IPS DF 4.7 (cell line): ENCODE results near the gene GJB3.
"Not testable (repeated sequence)": the region's sequence is repeated elsewhere in the genome, so short reads cannot be mapped to it uniquely, and the experiment has no call there.

Experiments used
- DNase-seq: peaks from one replicate; pipeline ENCODE4 v3.0.0-alpha.2; 2013; ENCODE audit warnings: low spot score; ENCODE audit errors: extremely low read depth

GJB3 gene

DNA sequence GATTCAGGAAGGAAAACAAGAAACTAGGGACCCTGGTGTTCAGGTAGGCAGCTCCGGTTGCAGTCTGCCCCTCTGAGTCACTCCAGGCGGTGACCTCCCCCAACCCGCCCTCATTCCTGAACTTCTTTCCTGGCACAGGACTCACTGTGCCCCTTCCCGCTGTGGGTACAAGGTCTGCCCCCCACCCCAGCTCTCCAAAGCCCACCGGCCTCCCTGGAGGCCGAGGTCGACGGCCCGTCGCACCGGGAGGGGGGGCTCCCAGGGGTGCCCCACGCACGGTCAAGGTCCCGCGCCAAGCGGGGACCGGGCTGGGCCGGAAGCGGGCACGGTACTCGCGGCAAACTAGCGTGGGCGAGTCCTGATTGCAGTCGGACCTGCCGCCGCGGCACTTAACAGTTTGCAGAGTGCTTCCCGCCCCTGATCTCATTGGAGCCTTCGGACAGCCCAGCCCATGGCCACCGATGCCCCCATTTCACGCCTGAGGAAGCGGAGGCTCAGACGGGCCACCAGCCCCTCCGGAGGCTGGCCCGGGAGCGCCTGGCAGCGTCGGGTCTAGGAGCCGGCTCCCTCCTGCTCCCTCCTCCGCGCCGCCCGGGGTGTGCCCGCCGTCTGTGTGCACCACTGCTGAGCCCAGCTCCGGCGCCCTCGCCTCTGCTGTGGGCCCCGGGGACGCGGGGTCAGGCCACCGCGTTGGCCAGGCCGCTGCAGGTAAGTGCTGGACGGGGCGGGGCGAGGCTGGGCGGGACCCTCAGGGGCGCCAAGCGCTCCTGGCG lies at the start of gene GJB3:
GJB3 (plus strand) TSS at position 144 of the 773 bp plus-strand sequence. CDS start 3,549 bp downstream, outside the sequence.
- DNase-seq = no peak

DNA sequence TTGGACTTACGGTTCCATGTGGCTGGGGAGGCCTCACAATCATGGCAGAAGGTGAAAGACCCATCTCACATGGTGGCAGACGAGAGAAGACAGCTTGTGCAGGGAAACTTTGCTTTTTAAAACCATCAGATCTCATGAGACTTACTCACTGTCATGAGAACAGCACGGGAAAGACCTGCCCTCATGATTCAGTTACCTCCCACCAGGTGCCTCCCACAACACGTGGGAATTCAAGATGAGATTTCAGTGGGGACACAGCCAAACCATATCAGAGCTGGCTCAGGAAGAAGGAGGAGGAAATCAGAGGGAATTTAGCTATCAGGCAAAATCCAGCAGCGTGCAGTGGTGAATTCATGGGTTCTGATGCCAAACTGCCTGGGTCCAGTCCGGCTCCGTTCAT lies 48.2 kb upstream of the GJB3 start:
- not testable (repeated sequence) for DNase-seq

GRCh38 chr1:34736692-34737091 lies 44.3 kb upstream of the GJB3 start:
- no peak for DNase-seq

DNA sequence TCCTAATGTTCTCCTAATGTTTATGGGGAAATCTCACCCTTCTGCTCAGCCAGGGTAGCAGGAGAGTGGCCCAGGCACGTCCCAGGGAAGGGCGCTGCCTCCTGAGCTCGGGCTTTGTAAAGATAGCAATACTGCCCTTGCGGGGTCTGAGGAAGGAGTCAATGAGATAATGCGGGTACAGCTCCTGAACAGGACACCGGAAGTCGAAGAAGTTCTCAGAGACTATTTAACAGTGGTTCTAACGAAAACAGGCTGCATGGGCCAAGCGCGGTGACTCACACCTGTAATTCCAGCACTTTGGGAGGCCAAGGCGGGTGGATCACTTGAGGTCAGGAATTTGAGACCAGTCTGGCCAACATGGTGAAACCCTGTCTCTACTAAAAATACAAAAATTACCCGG lies 43.8 kb upstream of the GJB3 start:
- DNase-seq = not testable (repeated sequence)

- no peak for DNase-seq
Observed at GRCh38 chr1:34739613-34740012, 41.4 kb upstream of the GJB3 start.

DNA sequence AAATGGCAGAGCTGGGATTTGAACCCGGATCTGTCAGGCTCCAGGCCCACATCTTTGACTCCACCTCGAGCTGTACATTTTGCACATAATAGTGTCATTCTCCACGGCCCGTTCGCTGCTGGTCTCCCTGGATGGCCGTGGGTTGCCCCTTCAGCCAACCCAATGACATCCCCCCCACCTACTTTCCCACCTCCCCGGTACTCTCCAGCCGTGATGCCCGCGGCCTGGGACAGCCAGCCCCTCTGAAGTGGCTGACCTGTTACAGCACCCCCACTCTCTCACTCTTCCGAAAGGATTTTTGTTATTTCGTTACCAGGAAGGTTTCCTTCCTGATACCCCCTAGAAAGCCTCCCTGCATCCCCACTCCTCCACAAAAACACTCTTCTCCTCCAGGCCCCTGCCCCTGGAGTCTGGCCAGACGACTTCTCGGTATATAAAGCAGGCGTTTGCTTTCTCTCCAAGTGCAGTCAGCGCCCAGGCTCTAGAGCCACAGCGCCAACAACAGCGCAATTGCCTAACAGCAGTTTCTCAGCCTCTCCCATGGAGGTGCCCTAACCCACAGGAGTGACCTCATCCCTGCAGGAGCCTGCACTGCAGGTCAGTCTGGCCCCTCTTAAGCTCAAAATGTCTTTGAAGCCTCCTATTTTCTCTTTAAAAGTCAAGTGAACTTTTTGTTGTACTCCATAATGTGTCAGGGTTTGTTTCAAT lies 40.7 kb upstream of the GJB3 start:
- no peak for DNase-seq

DNA sequence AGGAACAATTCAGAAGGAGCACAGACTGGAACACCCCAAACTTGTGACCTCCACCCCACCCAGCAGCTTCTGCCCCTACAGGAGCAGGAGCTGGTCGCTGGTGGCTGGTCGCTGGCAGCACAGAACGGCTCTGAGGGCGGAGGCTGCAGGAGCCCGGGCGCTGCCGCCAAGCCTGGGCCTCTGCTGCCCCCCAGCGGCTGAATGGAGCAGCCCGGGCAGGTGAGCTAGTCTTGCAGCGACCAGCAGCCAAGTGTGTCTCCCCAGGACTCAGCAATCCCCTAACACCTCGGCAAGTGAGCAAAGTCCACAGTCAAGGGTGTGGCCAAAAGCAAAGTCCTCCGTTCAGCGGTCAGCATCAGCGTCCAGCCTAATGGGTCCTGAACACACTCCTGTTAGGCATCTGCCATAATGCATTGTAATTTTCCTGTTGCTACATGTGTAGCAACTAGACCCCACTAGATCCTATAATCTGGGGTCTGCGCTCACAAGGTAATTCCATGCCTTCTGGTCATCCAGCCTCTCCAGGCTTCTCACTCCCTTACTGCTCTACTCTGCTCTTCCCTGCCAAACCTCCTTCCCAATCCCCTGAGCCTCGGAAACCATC lies 38.2 kb upstream of the GJB3 start:
- DNase-seq = no peak

DNA sequence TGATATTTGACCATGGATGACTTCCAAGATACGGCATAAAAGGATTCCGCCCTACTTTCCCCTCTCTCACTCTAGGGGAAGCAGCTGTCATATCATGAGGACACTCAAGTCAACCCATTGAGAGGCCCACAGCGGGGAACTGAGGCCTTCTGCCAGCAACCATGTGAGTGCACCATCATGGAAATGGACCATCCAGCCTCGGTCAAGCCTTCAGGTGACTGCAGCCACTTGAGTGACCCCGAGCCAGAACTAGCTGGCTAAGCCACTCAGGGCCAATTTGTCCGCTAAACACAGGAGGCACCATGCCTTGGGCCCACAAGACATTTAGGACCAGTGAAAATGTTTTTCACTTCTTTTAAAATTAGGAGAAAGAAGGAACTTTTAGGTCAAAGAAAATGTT lies 37.2 kb upstream of the GJB3 start:
- no peak for DNase-seq

GRCh38 chr1:34744851-34745250 lies 36.2 kb upstream of the GJB3 start:
- DNase-seq = no peak

- no peak for DNase-seq
Observed at GRCh38 chr1:34745666-34746065, 35.3 kb upstream of the GJB3 start.

DNA sequence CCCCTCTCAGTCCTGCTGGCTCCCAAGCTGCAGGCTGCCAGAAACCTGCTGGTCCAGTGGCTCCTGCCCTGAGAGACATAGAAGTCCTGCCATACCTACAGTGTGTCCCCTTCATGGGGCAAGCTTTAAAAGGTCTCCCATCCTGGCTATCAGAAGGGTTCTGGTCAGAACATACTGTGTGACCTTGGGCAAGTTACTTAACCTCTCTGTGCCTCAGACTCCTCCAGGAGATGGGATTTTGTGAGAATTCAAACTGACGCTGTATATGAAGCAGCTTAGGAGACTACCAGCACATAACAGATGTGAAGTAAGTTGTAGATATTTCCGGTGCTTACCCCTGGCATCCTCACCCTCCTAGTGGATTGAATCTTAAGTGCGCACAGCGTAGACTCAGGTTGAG lies 34.9 kb upstream of the GJB3 start:
- DNase-seq = no peak

DNA sequence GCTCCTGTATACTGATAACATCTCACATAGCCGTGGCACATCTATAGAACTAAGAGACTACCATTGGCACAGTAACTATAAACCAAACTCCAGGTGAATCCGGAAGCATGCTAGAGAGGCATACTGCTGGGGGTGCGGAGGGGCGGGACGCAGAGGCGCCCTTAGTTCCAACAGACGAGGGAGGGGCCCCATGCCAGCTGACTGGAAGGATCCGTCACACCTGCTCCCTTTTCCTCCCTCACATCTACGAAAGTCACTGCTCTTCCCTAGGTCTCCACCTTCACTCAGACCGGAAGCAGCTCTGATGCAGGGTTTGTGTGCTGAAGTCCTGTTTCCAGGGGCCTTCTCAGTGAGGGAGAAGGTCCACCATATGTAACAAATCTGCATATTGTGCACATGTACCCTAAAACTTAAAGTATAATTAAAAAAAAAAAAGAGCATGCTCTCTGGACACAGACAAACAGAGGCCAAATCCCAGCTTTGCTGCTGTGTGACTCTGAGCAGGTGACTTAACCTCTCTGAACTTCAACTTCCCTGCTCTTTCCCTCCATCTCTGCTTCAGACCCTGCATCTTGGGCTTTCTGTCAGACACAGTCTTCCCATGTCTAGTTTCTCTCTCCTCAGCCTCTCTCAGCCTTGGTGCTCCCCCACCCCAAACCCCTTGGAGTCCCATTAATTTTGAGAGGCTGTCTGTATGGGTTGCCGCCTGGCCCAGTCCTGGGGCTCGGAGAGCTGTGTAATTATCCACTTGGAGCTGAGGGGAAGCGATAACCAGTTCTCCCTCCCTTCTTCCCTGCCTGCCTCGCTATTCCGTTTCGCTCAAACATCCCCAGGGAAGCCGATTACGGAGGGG lies 34.0 kb upstream of the GJB3 start:
- DNase-seq = no peak

DNA sequence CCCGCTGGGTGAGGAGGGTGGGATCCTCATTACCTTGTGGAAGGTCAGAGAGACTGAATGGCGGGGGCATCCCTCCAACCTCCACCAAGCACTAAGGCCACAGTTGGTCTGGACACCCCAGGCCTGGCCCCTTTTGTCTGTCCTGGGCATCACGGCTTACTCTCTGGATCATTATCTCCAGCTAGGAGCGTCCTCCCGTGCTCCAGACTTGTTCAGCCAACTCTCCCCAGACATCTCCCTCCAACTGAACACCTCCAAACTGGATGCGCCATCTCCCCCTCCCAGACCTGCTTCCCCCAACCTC lies 33.4 kb upstream of the GJB3 start:
- DNase-seq = no peak

GRCh38 chr1:34749992-34750391 lies 31.0 kb upstream of the GJB3 start:
- DNase-seq = no peak

- no peak for DNase-seq
Observed at GRCh38 chr1:34750610-34751009, 30.4 kb upstream of the GJB3 start.

GRCh38 chr1:34753163-34753562 lies 27.9 kb upstream of the GJB3 start:
- no peak for DNase-seq

DNA sequence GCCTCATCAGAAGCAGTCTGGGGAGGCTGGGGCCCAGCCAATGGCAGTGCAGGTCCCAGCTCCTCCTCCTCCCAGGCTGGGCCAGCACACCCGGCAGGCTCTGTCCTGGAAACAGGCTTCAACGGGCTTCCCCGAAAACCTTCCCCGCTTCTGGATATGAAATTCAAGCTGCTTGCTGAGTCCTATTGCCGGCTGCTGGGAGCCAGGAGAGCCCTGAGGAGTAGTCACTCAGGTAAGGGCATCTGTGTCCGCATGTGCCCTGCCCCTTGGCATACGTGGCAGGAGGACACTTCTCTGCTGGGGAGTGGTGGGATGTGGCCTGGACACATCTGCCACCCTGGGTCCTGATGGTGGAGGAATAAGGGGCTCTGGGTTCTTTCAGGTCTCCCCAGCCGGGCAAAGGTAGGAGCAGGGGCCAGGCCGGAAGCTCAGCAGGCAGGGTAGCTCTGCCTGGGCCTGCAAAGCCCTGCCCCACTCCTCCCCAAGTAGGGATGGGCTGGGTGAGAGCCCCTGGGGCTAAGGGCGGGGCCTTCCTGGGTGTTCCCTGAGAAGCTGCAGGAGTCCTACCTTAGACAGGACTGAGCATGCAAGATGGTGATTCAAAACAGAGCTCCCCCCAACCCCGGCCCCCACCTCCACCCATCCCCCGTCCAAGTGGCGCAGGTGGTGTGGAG lies 25.9 kb upstream of the GJB3 start, which contains the start of gene GJB5:
GJB5 (plus strand) TSS at position 84 of the 674 bp plus-strand sequence. CDS start 2,284 bp downstream, outside the sequence.
- no peak for DNase-seq

DNA sequence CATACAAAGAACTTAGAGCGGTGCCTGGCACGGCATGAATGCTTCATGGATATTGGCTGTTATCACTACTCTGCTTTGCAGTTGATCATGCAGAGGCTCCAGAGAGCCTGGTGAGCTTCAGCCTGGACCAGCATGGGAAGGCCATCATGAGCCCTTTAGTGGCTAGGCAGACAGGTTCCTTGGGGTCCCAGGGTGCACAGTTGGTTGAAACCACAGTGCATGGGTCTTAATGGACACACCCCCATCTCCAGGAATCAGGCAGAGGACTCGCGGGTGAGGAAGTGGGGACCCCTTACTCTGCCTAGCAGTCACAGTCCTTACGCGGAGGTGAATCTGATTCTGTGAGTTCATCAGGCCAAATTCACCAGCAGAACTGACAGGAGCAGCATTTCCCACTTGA lies 25.1 kb upstream of the GJB3 start:
- no peak for DNase-seq

DNA sequence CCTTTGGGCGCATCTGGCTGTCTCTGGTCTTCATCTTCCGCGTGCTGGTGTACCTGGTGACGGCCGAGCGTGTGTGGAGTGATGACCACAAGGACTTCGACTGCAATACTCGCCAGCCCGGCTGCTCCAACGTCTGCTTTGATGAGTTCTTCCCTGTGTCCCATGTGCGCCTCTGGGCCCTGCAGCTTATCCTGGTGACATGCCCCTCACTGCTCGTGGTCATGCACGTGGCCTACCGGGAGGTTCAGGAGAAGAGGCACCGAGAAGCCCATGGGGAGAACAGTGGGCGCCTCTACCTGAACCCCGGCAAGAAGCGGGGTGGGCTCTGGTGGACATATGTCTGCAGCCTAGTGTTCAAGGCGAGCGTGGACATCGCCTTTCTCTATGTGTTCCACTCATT lies 23.6 kb upstream of the GJB3 start:
- no peak for DNase-seq

GRCh38 chr1:34758751-34759150 lies 22.3 kb upstream of the GJB3 start:
- no peak for DNase-seq
